Hepatocyte (in vitro differentiated cells): Measurements from ENCODE around the gene SORBS2. TPM values are rescaled to one million over a fixed set of nuclear protein-coding genes. Genes with fewer than 3 reads are reported as not detected.

Experiments used
- DNase-seq: peaks from one replicate; pipeline ENCODE4 v3.0.0-alpha.2; 2016; ENCODE audit warnings: low spot score
- H2AFZ ChIP-seq: fragments of 200-600 bp; sonication (generic); 2 replicates; pipeline ENCODE4 v1.6.0; 2016; ENCODE audit warnings: antibody characterized with exemption, mild to moderate bottlenecking
- H3K27ac ChIP-seq: fragments of 200-600 bp; sonication (generic); 2 replicates; pipeline ENCODE4 v1.5.1; 2016; ENCODE audit warnings: mild to moderate bottlenecking
- H3K27me3 ChIP-seq: fragments of 200-600 bp; sonication (generic); 2 replicates; pipeline ENCODE4 v1.6.1; 2016
- H3K36me3 ChIP-seq: fragments of 200-600 bp; sonication (generic); replicated peaks from 2 replicates; pipeline ENCODE4 v1.5.1; 2016; ENCODE audit warnings: low read depth; ENCODE audit not compliant: insufficient read depth
- H3K4me1 ChIP-seq: fragments of 200-600 bp; sonication (generic); 2 replicates; pipeline ENCODE4 v1.5.1; 2016; ENCODE audit warnings: mild to moderate bottlenecking, moderate library complexity; ENCODE audit not compliant: insufficient read depth
- H3K4me2 ChIP-seq: fragments of 200-600 bp; sonication (generic); 2 replicates; pipeline ENCODE4 v1.6.0; 2016
- H3K4me3 ChIP-seq: fragments of 200-600 bp; sonication (generic); 2 replicates; pipeline ENCODE4 v1.5.1; 2016; ENCODE audit warnings: mild to moderate bottlenecking
- H3K79me2 ChIP-seq: fragments of 200-600 bp; sonication (generic); 2 replicates; pipeline ENCODE4 v1.6.0; 2017; ENCODE audit warnings: mild to moderate bottlenecking
- H3K9me2 ChIP-seq: fragments of 200-600 bp; sonication (generic); replicated peaks from 2 replicates; pipeline ENCODE4 v1.6.0; 2017; ENCODE audit warnings: mild to moderate bottlenecking; ENCODE audit not compliant: insufficient read depth
- H3K9me3 ChIP-seq: fragments of 200-600 bp; sonication (generic); 2 replicates; pipeline ENCODE4 v1.5.1; 2016; ENCODE audit warnings: low read depth, mild to moderate bottlenecking
- H4K20me1 ChIP-seq: fragments of 200-600 bp; sonication (generic); 2 replicates; pipeline ENCODE4 v1.6.0; 2016; ENCODE audit warnings: mild to moderate bottlenecking; ENCODE audit not compliant: insufficient read depth, poor library complexity, severe bottlenecking
- EZH2 ChIP-seq: fragments of 200-600 bp; sonication (generic); IDR thresholded peaks from 2 replicates; pipeline ENCODE4 v1.6.1; 2016; ENCODE audit warnings: antibody characterized with exemption, mild to moderate bottlenecking, borderline replicate concordance
- EZH2phosphoT487 ChIP-seq: fragments of 200-600 bp; sonication (generic); IDR thresholded peaks from one replicate; pipeline ENCODE4 v1.6.1; 2018; ENCODE audit warnings: antibody characterized with exemption, mild to moderate bottlenecking, low read depth, moderate library complexity; ENCODE audit not compliant: unreplicated experiment, severe bottlenecking
- WGBS: methylation state at CpG from one replicate; pipeline ENCODE4 v1.1.6; 2016; ENCODE audit warnings: low lambda C conversion rate; ENCODE audit errors: missing lambda C conversion rate; 5-methylcytosine and 5-hydroxymethylcytosine counted together
- polyA plus RNA-seq: library from polyadenylated mRNA; unstranded; fragments of >200 nt; fragmentation: Nextera tagmentation; extraction: Ambion mirVana; gene quantifications from 2 replicates; pipeline ENCODE4 v1.2.1, GENCODE V29; 2016
- total RNA-seq: library from RNA; depleted of rRNA; stranded (reverse); fragments of >200 nt; gene quantifications from 2 replicates; pipeline ENCODE4 v1.2.3, GENCODE V29; 2014
- TF ChIP-seq, protein P1 (sequence below): fragments of 200-600 bp; sonication (generic); IDR thresholded peaks from 2 replicates; pipeline ENCODE4 v1.5.1; 2016; ENCODE audit warnings: antibody characterized with exemption, mild to moderate bottlenecking; ENCODE audit not compliant: poor library complexity

The SORBS2 gene
- total and polyA plus RNA-seq, 2 experiments from 2014 or later = 43.4 to 52.1 TPM

DNA sequence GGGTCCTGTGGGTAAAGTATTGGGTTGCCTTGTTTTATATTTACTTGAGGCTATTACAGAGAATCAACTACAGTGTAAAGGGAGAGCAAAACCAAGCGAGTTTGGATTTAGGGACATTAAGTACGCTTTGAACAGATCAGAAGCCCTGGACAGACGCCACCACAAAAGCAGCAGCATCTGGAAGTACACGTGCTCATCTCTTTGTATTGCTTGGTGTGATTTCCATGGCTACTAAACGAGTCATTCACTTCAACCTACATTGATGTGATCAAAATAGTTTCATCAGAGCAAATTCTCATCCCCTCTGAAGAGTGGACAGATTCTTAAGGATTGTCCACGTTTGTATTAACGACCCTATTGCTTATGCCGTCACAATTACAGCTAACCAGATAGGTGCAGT is 85.1 kb downstream of the SORBS2 start:
- DNase-seq = no peak
- no peak overlapping the region for H3K27ac ChIP-seq
- peaks cover 9% of the 10 kb centered on the region for H3K4me1 ChIP-seq
- TF ChIP-seq EZH2phosphoT487 = no peak
- no peak for TF ChIP-seq EZH2
- TF ChIP-seq, protein P1, sequence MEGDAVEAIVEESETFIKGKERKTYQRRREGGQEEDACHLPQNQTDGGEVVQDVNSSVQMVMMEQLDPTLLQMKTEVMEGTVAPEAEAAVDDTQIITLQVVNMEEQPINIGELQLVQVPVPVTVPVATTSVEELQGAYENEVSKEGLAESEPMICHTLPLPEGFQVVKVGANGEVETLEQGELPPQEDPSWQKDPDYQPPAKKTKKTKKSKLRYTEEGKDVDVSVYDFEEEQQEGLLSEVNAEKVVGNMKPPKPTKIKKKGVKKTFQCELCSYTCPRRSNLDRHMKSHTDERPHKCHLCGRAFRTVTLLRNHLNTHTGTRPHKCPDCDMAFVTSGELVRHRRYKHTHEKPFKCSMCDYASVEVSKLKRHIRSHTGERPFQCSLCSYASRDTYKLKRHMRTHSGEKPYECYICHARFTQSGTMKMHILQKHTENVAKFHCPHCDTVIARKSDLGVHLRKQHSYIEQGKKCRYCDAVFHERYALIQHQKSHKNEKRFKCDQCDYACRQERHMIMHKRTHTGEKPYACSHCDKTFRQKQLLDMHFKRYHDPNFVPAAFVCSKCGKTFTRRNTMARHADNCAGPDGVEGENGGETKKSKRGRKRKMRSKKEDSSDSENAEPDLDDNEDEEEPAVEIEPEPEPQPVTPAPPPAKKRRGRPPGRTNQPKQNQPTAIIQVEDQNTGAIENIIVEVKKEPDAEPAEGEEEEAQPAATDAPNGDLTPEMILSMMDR = no peak
- H3K9me2 ChIP-seq = no peaks in the 10 kb centered on the region
- no peak overlapping the region for H3K4me3 ChIP-seq
- no peaks in the 10 kb centered on the region for H3K27me3 ChIP-seq
- no peaks in the 10 kb centered on the region for H3K9me3 ChIP-seq
- no peak overlapping the region for H3K4me2 ChIP-seq
- H2AFZ ChIP-seq = no peak overlapping the region
- H3K79me2 ChIP-seq = no peaks in the 10 kb centered on the region
- 60% methylated on average over 8 of the region's 8 CpGs for WGBS
- H4K20me1 ChIP-seq = no peaks in the 10 kb centered on the region
- no peaks in the 10 kb centered on the region for H3K36me3 ChIP-seq

DNA sequence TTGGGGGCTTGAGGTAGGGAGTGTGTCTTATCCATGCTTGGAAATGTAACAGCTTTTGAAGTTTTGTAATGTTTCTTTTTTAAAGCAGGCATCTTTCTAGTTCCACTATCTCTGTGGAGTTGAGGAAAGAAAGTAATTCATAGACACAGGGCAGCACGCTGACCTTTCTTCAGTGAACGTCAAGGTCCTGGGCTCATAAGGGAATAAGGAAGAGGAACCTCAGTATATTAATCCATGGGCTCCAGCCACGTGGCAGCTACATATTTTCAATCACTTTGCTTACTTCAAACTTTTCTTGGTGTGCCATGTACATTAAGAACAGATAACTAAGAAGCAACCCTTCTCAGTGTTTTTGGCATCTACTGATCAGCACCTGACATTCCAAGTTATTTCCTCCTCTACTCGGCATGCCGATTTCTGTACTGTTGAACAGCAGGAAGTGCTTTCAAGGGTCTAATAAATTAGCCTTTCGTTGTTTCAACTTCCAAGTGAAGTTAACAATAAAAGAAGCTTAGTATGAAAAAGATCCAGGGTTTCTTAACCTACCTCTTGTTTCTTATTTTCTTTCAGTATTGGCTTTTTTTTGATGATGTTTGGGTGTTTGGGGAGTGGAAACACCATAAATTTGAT is 88.2 kb downstream of the SORBS2 start:
- H3K36me3 ChIP-seq = no peaks in the 10 kb centered on the region
- H3K9me2 ChIP-seq = no peaks in the 10 kb centered on the region
- WGBS = 72% methylated on average over 6 of the region's 6 CpGs
- no peaks in the 10 kb centered on the region for H3K79me2 ChIP-seq
- H3K27me3 ChIP-seq = no peaks in the 10 kb centered on the region
- peak overlapping the region; percentile 6 for H3K27ac ChIP-seq
- H2AFZ ChIP-seq = no peak overlapping the region
- DNase-seq = no peak
- H3K9me3 ChIP-seq = no peaks in the 10 kb centered on the region
- TF ChIP-seq EZH2phosphoT487 (no peak), EZH2 (no peak)
- TF ChIP-seq, protein P1 = no peak
- H3K4me2 ChIP-seq = no peak overlapping the region
- no peak overlapping the region for H3K4me3 ChIP-seq
- peaks cover 20% of the 10 kb centered on the region for H3K4me1 ChIP-seq
- H4K20me1 ChIP-seq = no peaks in the 10 kb centered on the region

DNA sequence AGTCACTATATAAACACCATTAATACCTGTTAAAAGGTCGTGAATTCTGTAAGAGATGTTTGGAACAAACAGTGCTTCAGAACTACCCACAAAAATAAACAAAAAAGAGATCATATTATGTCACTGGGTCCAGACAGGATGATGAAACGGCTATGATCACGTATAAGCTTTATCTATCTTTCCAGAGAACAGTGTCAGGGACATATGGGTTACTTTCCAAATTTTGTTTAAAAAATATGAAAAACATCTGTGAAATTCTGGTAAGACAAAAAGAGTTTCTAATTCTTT is 90.0 kb downstream of the SORBS2 start:
- peak overlapping the region; percentile 74 for H3K27ac ChIP-seq
- 20% methylated on average over 3 of the region's 3 CpGs for WGBS
- no peak overlapping the region for H2AFZ ChIP-seq
- H3K79me2 ChIP-seq = no peaks in the 10 kb centered on the region
- no peak for DNase-seq
- H3K36me3 ChIP-seq = no peaks in the 10 kb centered on the region
- H3K9me2 ChIP-seq = no peaks in the 10 kb centered on the region
- H3K4me2 ChIP-seq = peak overlapping the region; percentile 25
- TF ChIP-seq EZH2 (no peak), EZH2phosphoT487 (peak; percentile 43)
- TF ChIP-seq, protein P1 = no peak
- H4K20me1 ChIP-seq = no peaks in the 10 kb centered on the region
- no peaks in the 10 kb centered on the region for H3K27me3 ChIP-seq
- no peak overlapping the region for H3K4me3 ChIP-seq
- H3K4me1 ChIP-seq = peaks cover 26% of the 10 kb centered on the region
- no peaks in the 10 kb centered on the region for H3K9me3 ChIP-seq
